SU-DHL-6 (cell line): ENCODE data around the gene CCDC9.

Source experiments
- EZH2phosphoT487 ChIP-seq: fragments of 200-600 bp; sonication (generic), shearing (Covaris generic); conservative IDR thresholded peaks from 2 replicates; pipeline ENCODE4 v1.6.1; 2018; ENCODE audit warnings: mild to moderate bottlenecking, antibody characterized with exemption, low read length, moderate library complexity, mixed read lengths
- TF ChIP-seq, protein P1 (sequence below): fragments of 200-600 bp; sonication (generic); IDR thresholded peaks from one replicate; pipeline ENCODE4 v1.5.1; 2017; ENCODE audit warnings: antibody characterized with exemption, mild to moderate bottlenecking, low read length, moderate library complexity; ENCODE audit not compliant: insufficient read depth, poor library complexity, severe bottlenecking

DNA sequence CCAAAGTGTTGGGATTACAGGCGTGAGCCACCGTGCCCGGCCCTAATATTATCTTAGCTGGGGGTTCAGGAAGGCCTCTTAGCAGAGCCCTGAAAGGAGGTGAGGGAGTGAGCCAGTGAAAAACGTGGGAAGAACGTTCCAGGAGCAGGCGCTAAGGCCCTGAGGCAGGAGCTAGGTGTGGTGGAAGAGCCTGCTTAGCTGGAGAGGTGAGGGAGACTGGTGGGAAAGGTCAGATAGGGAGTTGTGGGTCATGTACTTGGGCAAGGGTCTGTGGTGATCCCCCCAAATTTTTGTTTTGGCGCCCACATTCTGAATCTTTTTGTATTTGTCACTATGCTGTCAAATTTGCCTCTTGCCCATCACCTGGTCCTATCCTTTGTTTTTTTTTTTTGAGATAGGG, 13.3 kb downstream of the CCDC9 start:
- TF ChIP-seq, protein P1, sequence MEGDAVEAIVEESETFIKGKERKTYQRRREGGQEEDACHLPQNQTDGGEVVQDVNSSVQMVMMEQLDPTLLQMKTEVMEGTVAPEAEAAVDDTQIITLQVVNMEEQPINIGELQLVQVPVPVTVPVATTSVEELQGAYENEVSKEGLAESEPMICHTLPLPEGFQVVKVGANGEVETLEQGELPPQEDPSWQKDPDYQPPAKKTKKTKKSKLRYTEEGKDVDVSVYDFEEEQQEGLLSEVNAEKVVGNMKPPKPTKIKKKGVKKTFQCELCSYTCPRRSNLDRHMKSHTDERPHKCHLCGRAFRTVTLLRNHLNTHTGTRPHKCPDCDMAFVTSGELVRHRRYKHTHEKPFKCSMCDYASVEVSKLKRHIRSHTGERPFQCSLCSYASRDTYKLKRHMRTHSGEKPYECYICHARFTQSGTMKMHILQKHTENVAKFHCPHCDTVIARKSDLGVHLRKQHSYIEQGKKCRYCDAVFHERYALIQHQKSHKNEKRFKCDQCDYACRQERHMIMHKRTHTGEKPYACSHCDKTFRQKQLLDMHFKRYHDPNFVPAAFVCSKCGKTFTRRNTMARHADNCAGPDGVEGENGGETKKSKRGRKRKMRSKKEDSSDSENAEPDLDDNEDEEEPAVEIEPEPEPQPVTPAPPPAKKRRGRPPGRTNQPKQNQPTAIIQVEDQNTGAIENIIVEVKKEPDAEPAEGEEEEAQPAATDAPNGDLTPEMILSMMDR: no peak
- no peak for TF ChIP-seq EZH2phosphoT487
